OCI-LY1 (cell line): ENCODE data around the gene METTL25B.

Source experiments
- H2AFZ ChIP-seq: fragments of 200-600 bp; sonication (generic), shearing (Covaris generic); 2 replicates; pipeline ENCODE4 v1.6.0; 2014; ENCODE audit warnings: antibody characterized with exemption, mild to moderate bottlenecking, low read length
- H3F3A ChIP-seq: fragments of 200-600 bp; sonication (generic), shearing (Covaris generic); 2 replicates; pipeline ENCODE4 v1.6.0; 2014; ENCODE audit warnings: mild to moderate bottlenecking, antibody characterized with exemption, low read length, moderate library complexity; ENCODE audit not compliant: insufficient read depth
- H3K27ac ChIP-seq: fragments of 200-600 bp; sonication (generic); 2 replicates; pipeline ENCODE4 v1.5.1; 2014; ENCODE audit warnings: low read length, mixed run types, mild to moderate bottlenecking, low read depth; ENCODE audit not compliant: poor library complexity, severe bottlenecking
- H3K27me3 ChIP-seq: fragments of 200-600 bp; sonication (generic); 2 replicates; pipeline ENCODE4 v1.6.0; 2014; ENCODE audit warnings: antibody characterized with exemption, mild to moderate bottlenecking, low read length, moderate library complexity; ENCODE audit not compliant: insufficient read depth
- H3K36me3 ChIP-seq: fragments of 200-600 bp; sonication (generic); 2 replicates; pipeline ENCODE4 v1.6.1; 2014; ENCODE audit warnings: mild to moderate bottlenecking, antibody characterized with exemption, low read length, moderate library complexity, mixed read lengths; ENCODE audit not compliant: insufficient read depth
- H3K4me1 ChIP-seq: fragments of 200-600 bp; sonication (generic); 2 replicates; pipeline ENCODE4 v1.5.1; 2014; ENCODE audit warnings: mild to moderate bottlenecking, low read length, moderate library complexity; ENCODE audit not compliant: insufficient read depth, severe bottlenecking
- H3K4me2 ChIP-seq: fragments of 200-600 bp; sonication (generic), shearing (Covaris generic); 2 replicates; pipeline ENCODE4 v1.6.1; 2014; ENCODE audit warnings: low read length
- H3K4me3 ChIP-seq: fragments of 200-600 bp; sonication (generic); 2 replicates; pipeline ENCODE4 v1.5.1; 2014; ENCODE audit warnings: low read length, low read depth, mild to moderate bottlenecking, mixed read lengths; ENCODE audit not compliant: poor library complexity, severe bottlenecking
- H3K79me2 ChIP-seq: fragments of 200-600 bp; shearing (Covaris generic); 2 replicates; pipeline ENCODE4 v1.6.1; 2016; ENCODE audit warnings: mixed run types, low read length, mixed read lengths; ENCODE audit not compliant: insufficient read depth
- H3K9ac ChIP-seq: fragments of 200-600 bp; sonication (generic), shearing (Covaris generic); 2 replicates; pipeline ENCODE4 v1.6.1; 2014; ENCODE audit warnings: mild to moderate bottlenecking, low read length, mixed read lengths
- H3K9me2 ChIP-seq: fragments of 200-600 bp; sonication (generic), shearing (Covaris generic); 2 replicates; pipeline ENCODE4 v1.6.1; 2014; ENCODE audit warnings: low read depth, mild to moderate bottlenecking, low read length, mixed read lengths
- H3K9me3 ChIP-seq: fragments of 200-600 bp; shearing (Covaris generic); 2 replicates; pipeline ENCODE4 v1.6.1; 2014; ENCODE audit warnings: low read length, mixed read lengths
- H4K20me1 ChIP-seq: fragments of 200-600 bp; sonication (generic), shearing (Covaris generic); 2 replicates; pipeline ENCODE4 v1.6.0; 2016; ENCODE audit warnings: mild to moderate bottlenecking, low read length; ENCODE audit not compliant: insufficient read depth
- EZH2 ChIP-seq: fragments of 200-600 bp; sonication (generic), shearing (Covaris generic); IDR thresholded peaks from 2 replicates; pipeline ENCODE4 v1.8.0; 2017; ENCODE audit warnings: borderline replicate concordance, mixed run types, mild to moderate bottlenecking, antibody characterized with exemption, low read length, moderate library complexity, mixed read lengths
- TF ChIP-seq, protein P1 (sequence below): fragments of 200-600 bp; sonication (generic), shearing (Covaris generic); IDR thresholded peaks from 2 replicates; pipeline ENCODE4 v1.5.1; 2017; ENCODE audit warnings: mild to moderate bottlenecking, antibody characterized with exemption, low read length, moderate library complexity, mixed read lengths

The METTL25B gene

DNA sequence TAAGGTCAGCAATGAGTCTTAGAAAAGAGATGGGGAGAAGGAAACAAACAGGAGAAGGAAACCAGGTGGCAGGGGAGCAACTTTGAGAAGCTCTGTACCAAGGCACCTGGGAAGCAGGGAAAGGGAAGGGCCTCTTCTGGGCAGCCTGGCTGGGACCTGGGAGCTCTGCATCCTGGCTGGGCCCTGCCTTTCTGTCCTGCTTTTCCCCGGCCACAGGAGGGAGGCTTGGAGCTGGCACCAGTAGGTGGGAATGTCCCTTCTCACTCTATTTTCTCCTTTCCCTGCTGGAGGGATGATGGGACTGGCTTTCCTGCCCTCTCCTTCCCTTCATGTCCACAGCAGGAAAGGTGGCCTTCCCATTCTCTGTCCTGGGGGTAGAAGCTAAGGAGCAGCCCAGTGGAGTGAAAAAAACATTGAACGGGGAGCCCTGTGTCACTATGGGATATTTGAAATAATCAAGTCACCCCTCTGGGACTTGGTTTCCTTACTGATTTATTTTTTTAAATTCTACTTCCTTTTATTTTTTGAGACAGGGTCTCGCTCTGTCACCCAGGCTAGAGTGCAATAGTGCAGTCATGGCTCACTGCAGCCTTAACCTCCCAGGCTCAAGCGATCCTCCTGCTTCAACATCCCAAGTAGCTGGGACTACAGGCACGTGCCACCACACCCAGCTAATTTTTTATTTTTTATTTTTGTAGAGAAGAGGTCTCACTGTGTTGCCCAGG, 45.9 kb upstream of the METTL25B start:
- no peak overlapping the region for H3K27ac ChIP-seq
- H3K27me3 ChIP-seq: peaks cover 11% of the 10 kb centered on the region
- no peak overlapping the region for H3K9ac ChIP-seq
- H2AFZ ChIP-seq: no peak overlapping the region
- H3K9me3 ChIP-seq: no peaks in the 10 kb centered on the region
- H3K79me2 ChIP-seq: no peaks in the 10 kb centered on the region
- H3K4me1 ChIP-seq: no peaks in the 10 kb centered on the region
- no peaks in the 10 kb centered on the region for H4K20me1 ChIP-seq
- H3K4me2 ChIP-seq: no peak overlapping the region
- no peak overlapping the region for H3K4me3 ChIP-seq
- no peaks in the 10 kb centered on the region for H3K9me2 ChIP-seq
- TF ChIP-seq EZH2: no peak
- TF ChIP-seq, protein P1, sequence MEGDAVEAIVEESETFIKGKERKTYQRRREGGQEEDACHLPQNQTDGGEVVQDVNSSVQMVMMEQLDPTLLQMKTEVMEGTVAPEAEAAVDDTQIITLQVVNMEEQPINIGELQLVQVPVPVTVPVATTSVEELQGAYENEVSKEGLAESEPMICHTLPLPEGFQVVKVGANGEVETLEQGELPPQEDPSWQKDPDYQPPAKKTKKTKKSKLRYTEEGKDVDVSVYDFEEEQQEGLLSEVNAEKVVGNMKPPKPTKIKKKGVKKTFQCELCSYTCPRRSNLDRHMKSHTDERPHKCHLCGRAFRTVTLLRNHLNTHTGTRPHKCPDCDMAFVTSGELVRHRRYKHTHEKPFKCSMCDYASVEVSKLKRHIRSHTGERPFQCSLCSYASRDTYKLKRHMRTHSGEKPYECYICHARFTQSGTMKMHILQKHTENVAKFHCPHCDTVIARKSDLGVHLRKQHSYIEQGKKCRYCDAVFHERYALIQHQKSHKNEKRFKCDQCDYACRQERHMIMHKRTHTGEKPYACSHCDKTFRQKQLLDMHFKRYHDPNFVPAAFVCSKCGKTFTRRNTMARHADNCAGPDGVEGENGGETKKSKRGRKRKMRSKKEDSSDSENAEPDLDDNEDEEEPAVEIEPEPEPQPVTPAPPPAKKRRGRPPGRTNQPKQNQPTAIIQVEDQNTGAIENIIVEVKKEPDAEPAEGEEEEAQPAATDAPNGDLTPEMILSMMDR: no peak
- no peaks in the 10 kb centered on the region for H3F3A ChIP-seq
- no peaks in the 10 kb centered on the region for H3K36me3 ChIP-seq

DNA sequence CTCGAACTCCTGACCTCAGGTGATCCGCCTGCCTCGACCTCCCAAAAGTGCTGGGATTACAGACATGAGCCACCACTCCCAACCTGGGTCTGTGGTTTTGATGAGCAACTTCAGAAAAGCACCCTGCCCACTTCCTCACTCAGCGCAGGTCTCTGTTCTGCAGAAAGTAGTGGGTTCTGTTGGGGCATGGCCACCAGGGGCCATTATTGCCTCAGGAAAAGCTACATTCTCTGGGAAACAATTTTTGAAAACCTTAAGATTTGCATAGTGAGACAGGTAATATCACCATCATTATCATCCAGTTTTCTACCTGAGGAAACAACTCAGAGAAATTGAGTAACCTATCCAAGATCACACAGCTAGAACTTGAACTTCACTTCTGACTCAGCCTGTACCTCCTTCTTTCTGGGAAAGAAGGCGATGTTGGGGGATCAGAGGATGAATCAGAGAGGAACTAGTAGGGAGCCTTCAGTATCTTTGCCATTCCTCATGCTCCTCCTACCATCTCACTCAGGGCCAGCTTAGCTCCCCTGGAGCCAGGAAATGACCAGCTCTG, 44.0 kb upstream of the METTL25B start:
- Histone ChIP-seq H3K27ac (no peak overlapping the region), H2AFZ (no peak overlapping the region), H3K79me2 (no peaks in the 10 kb centered on the region), H3K36me3 (no peaks in the 10 kb centered on the region), H3K27me3 (peaks cover 6% of the 10 kb centered on the region; the same call in 1 of the 2 replicates), H3F3A (no peaks in the 10 kb centered on the region), H3K9me2 (no peaks in the 10 kb centered on the region), H3K4me2 (no peak overlapping the region), H3K9ac (no peak overlapping the region), H4K20me1 (no peaks in the 10 kb centered on the region), H3K9me3 (no peaks in the 10 kb centered on the region), H3K4me3 (no peak overlapping the region), H3K4me1 (peaks cover 3% of the 10 kb centered on the region)
- no peak for TF ChIP-seq EZH2
- TF ChIP-seq, protein P1: no peak

DNA sequence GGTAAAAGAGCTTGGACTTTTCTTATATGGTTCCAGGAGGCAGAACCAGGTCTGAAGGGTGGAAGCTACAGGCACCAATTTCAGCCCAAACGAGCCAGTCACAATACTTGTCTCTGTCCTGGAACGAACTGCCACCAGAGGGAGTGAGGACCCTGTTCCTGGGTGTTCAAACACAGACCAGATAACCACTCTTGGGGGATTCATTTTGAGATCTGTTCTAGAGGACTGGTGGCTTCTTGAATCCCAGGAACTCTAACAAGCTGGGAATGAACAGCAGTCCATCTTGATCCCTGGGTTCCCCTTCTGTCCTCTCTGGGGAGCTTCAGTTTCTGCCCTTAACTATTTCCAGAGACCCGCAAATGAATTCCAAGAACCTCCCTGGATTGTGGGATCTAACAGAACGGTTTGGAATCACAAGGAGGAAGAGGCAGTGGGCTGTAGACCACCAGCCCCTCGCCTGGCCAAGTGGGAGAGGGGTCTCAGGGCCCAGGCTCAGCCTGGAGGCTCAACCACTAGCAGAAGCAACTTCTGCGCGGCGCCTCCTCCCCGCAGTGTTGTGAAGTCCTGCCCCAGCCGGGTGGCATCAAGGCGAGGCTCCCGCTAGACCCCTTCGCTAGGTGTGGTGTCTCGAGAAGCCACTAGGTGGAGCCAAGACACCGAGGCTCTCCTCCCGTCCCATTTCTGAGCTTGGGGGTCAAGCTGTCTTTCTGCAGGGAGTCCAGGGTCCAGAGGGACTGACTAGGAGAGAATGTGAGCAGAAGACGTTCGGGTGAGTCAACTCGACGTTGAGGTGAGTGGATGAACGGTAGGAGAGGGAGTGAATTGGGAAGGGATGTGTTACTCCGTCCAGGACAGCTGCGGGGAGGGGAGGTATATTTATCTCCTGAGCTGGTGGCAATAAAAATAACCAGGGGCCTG, 39.0 kb upstream of the METTL25B start:
- Histone ChIP-seq H3K9me2 (no peaks in the 10 kb centered on the region), H2AFZ (no peak overlapping the region), H3K9me3 (no peaks in the 10 kb centered on the region), H3K9ac (no peak overlapping the region), H3K4me1 (peaks cover 3% of the 10 kb centered on the region), H3K27ac (no peak overlapping the region), H3K36me3 (no peaks in the 10 kb centered on the region), H3K79me2 (no peaks in the 10 kb centered on the region), H3F3A (no peaks in the 10 kb centered on the region), H3K27me3 (peaks cover 11% of the 10 kb centered on the region), H4K20me1 (no peaks in the 10 kb centered on the region), H3K4me3 (no peak overlapping the region), H3K4me2 (peak overlapping the region; percentile 2; the same call in 1 of the 2 replicates)
- no peak for TF ChIP-seq EZH2
- TF ChIP-seq, protein P1: peak; percentile 77
